ENCODE results near the gene TGDS.

TGDS gene

GRCh38 chr13:94590744-94591143 lies 5.2 kb downstream of the TGDS start:
- no peak for DNase-seq (ENCODE audit: low read depth in 1 of 2, low spot score in 1 of 2)
- no peaks in the 10 kb centered on the region for H3K27me3 ChIP-seq (ENCODE audit: insufficient read depth, poor library complexity, severe bottlenecking)
- TF ChIP-seq POLR2AphosphoS5 (IDR thresholded peaks at IDR 0.05; ENCODE audit: low read depth) (no peak), GABPA (IDR thresholded peaks at IDR 0.05; ENCODE audit: low read depth) (no peak), REST (IDR thresholded peaks at IDR 0.05; ENCODE audit: insufficient replicate concordance, low read depth) (no peak), CTCF (IDR thresholded peaks at IDR 0.05; ENCODE audit: insufficient read depth, low read length) (no peak), SPI1 (IDR thresholded peaks at IDR 0.05; ENCODE audit: borderline replicate concordance, low read depth) (no peak)
- no peak overlapping the region for H3K4me3 ChIP-seq (replicated peaks; ENCODE audit: insufficient read depth, low read length)
- no peak overlapping the region for H3K27ac ChIP-seq (replicated peaks)

- no peak overlapping the region for H3K27ac ChIP-seq (replicated peaks)
- DNase-seq (ENCODE audit: low read depth in 1 of 2, low spot score in 1 of 2), result no peak
- no peak overlapping the region for H3K4me3 ChIP-seq (replicated peaks; ENCODE audit: insufficient read depth, low read length)
- no peaks in the 10 kb centered on the region for H3K27me3 ChIP-seq (ENCODE audit: insufficient read depth, poor library complexity, severe bottlenecking)
- TF ChIP-seq POLR2AphosphoS5 (IDR thresholded peaks at IDR 0.05; ENCODE audit: low read depth), result no peak
- TF ChIP-seq SPI1 (IDR thresholded peaks at IDR 0.05; ENCODE audit: borderline replicate concordance, low read depth), result no peak
- no peak for TF ChIP-seq REST (IDR thresholded peaks at IDR 0.05; ENCODE audit: insufficient replicate concordance, low read depth)
- no peak for TF ChIP-seq GABPA (IDR thresholded peaks at IDR 0.05; ENCODE audit: low read depth)
- TF ChIP-seq CTCF (IDR thresholded peaks at IDR 0.05; ENCODE audit: insufficient read depth, low read length), result no peak
These were observed 7.4 kb downstream of the TGDS start for GRCh38 chr13:94588541-94588940.

- Histone ChIP-seq H3K27ac (replicated peaks) (no peak overlapping the region), H3K4me3 (replicated peaks; ENCODE audit: insufficient read depth, low read length) (no peak overlapping the region), H3K27me3 (ENCODE audit: insufficient read depth, poor library complexity, severe bottlenecking) (no peaks in the 10 kb centered on the region)
- TF ChIP-seq REST (IDR thresholded peaks at IDR 0.05; ENCODE audit: insufficient replicate concordance, low read depth) (no peak), SPI1 (IDR thresholded peaks at IDR 0.05; ENCODE audit: borderline replicate concordance, low read depth) (no peak), GABPA (IDR thresholded peaks at IDR 0.05; ENCODE audit: low read depth) (no peak)
- DNase-seq (ENCODE audit: low read depth in 1 of 2, low spot score in 1 of 2), result no peak
These were observed 9.6 kb downstream of the TGDS start for GRCh38 chr13:94586371-94586770.
